Measurements from ENCODE around the gene APOBEC3F. TPM values are rescaled to one million over a fixed set of nuclear protein-coding genes. Genes with fewer than 3 reads are reported as not detected.
"Not testable (repeated sequence)": the region's sequence is repeated elsewhere in the genome, so short reads cannot be mapped to it uniquely, and the experiment has no call there.

Gene APOBEC3F
- total RNA-seq, 1 donor: 4.3 TPM

DNA sequence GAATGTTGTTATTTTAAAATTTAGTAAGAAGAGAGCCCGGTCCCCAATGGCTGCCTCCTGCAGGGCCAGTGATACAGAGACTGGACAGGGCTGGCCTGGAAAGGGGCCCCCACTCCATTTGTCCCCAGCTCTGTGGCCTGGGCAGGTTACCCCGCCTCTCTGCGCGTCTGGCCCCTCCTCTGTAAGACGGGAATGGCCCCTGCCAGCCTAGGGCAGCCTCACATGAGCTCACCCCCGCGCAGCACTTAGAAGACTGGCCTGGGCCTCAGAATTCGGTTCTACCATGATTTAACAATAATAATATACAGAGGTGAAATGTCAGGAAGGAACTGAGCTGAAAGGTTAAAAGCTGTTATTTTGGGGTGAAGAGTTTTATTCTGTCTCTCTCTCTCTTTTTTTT, 37.7 kb downstream of the APOBEC3F start:
- no peak for DNase-seq (ENCODE audit: low read depth)
- no peak overlapping the region for H3K4me3 ChIP-seq (ENCODE audit: low read depth, low read length)
- TF ChIP-seq, protein P1, sequence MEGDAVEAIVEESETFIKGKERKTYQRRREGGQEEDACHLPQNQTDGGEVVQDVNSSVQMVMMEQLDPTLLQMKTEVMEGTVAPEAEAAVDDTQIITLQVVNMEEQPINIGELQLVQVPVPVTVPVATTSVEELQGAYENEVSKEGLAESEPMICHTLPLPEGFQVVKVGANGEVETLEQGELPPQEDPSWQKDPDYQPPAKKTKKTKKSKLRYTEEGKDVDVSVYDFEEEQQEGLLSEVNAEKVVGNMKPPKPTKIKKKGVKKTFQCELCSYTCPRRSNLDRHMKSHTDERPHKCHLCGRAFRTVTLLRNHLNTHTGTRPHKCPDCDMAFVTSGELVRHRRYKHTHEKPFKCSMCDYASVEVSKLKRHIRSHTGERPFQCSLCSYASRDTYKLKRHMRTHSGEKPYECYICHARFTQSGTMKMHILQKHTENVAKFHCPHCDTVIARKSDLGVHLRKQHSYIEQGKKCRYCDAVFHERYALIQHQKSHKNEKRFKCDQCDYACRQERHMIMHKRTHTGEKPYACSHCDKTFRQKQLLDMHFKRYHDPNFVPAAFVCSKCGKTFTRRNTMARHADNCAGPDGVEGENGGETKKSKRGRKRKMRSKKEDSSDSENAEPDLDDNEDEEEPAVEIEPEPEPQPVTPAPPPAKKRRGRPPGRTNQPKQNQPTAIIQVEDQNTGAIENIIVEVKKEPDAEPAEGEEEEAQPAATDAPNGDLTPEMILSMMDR (IDR thresholded peaks at IDR 0.05; ENCODE audit: insufficient read depth, low read length): no peak

DNA sequence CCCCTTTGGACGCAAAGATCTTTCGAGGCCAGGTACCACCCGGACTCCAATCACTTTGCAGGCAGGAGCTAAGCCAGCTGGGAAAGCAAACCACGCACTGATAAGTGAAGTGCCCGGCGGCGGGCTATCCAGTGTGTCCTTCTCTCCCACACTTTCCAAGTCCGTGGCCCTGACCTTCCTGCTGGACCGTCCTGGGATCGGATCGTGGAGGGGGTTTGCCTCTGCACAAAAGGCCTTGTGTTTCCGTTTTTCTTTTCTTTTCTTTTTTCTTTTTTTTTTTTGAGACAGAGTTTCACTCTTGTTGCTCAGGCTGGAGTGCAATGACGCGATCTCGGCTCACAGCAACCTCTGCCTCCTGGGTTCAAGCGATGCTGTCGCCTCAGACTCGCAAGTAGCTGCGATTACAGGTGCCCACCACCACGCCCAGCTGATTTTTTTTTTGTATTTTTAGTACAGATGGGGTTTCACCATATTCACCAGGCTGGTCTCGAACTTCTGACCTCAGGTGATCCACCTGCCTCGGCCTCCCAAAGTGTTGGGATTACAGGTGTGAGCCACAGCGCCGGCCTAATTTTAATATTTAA, 38.5 kb downstream of the APOBEC3F start:
- DNase-seq (ENCODE audit: low read depth); H3K4me3 ChIP-seq (ENCODE audit: low read depth, low read length): not testable (repeated sequence)

DNA sequence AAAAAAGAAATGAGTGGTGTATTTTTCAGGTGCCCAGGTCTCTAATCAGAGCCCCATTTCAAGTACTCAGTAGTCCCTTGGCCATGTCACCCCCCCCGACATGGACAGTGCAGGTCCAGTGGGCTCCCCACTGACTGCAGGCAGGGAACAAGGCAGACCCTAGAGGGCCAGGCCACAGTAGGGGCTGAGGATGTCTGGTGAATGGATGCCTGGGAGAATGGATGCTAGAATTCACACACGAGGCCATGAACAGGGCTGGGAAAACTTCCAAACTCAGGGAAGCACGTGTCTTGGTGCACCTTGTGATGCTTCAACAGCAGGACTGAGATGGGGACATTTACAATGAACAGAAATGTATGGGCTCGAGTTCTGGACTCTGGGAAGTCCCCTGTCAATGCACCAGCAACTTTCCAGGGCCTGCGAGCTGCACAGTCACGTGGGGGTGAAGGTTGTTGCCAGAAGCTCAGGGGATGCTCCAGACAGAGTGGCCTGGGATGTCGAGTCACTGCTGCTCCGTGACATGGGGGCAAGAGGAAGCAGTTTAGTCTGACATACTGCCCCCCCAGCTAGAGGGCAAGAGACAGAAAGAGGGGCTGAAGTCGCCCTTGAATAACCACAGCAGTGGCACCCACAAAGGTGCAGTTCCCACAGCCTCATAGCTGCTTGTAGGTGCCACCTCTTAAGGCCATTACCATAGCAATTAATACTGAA, 39.5 kb downstream of the APOBEC3F start:
- no peak for DNase-seq (ENCODE audit: low read depth)
- TF ChIP-seq, protein P1 (IDR thresholded peaks at IDR 0.05; ENCODE audit: insufficient read depth, low read length): no peak
- H3K4me3 ChIP-seq (ENCODE audit: low read depth, low read length): no peak overlapping the region

DNA sequence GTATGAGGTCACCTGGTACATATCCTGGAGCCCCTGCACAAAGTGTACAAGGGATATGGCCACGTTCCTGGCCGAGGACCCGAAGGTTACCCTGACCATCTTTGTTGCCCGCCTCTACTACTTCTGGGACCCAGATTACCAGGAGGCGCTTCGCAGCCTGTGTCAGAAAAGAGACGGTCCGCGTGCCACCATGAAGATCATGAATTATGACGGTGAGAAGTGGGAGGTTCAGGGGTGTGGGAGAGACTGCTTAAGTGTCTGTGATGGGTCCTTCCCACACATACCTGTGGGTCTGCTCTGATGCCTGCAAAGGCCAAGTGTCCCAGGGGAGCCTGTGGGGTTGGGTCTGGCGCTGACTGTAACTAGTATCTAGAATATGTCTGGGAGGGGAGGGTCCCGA, 40.4 kb downstream of the APOBEC3F start:
- H3K4me3 ChIP-seq (ENCODE audit: low read depth, low read length): no peak overlapping the region
- TF ChIP-seq, protein P1 (IDR thresholded peaks at IDR 0.05; ENCODE audit: insufficient read depth, low read length): no peak
- no peak for DNase-seq (ENCODE audit: low read depth)

DNA sequence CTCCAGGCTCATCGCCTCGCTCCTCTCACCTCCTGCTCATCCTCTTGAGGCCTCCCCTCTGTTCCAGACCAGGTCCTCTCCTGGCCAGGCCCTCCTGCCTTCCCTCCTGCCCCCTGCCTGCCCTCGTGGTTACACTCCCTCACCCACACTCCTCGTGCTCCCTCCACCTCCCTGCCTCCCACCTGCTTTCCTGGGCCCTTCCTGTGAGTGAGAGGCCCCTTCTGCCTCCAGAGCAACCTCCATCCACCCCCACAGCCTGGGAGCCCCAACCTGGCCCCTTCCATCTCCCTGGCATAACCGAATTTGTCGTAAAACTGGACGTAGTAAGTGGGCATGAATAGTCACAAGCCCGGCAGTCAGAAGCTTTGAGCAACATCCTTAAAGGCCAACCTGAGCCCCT, 40.9 kb downstream of the APOBEC3F start:
- no peak for DNase-seq (ENCODE audit: low read depth)
- TF ChIP-seq, protein P1 (IDR thresholded peaks at IDR 0.05; ENCODE audit: insufficient read depth, low read length): no peak
- no peak overlapping the region for H3K4me3 ChIP-seq (ENCODE audit: low read depth, low read length)

DNA sequence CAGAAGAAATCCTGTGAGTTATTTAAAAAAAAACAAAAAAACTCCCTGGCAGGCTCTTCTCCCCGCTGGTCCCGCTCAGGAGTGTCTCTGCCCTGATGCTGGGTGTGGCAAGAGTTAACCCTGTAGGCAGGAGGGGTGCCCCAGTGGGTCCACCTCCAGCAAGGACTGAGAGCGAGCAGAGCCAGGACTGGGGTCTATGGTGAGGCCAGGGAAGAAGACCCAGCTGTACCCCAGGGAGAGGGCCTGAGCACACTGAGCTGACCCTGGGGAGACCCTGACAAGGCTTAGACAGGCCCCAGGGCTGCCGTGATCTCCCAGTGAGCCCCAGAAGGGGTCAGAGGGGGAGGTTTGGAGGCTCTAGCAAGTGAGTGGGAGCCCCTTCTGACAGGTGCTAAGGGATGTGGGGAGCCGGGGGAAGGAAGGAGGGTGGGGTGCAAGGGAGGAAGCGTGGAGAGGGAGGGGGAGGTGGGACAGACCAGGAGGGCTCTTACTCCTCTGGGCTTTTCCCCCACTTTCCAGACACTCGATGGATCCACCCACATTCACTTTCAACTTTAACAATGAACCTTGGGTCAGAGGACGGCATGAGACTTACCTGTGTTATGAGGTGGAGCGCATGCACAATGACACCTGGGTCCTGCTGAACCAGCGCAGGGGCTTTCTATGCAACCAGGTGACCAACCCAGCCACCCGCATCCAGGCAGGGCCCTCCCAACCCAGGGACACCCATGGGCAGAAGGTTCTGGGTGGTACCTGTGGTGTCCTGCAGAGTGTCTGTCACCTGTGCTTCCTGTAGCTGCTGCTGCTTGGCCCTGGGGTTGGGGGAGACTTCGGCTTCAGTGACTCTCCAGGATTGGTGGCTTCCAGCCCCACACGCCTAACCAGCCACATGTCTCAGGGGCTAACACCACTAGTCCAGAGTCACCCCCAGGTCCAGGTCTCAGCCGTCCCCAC, 42.8 kb downstream of the APOBEC3F start:
- TF ChIP-seq, protein P1 (IDR thresholded peaks at IDR 0.05; ENCODE audit: insufficient read depth, low read length): no peak
- no peak overlapping the region for H3K4me3 ChIP-seq (ENCODE audit: low read depth, low read length)
- DNase-seq (ENCODE audit: low read depth): no peak

DNA sequence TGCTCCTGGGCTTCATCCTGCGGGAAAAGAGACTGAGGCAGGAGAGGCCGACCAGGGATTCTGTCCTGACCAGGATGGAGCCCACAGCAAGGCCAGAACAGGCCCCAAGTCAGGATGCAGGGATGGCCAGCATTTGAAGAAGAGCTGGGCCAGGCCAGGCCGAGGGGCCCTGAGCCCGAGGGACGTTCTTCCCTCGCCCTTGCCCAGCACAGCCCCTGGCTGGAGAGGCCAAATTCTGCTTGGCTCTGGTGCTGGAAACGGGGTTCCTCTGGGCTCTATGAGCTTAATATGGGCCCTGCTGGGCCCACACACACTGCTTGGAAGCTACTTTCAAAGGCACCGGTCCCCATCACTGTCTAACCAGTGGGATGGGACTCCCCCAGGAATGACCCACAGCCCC, 44.0 kb downstream of the APOBEC3F start:
- DNase-seq (ENCODE audit: low read depth): no peak
- TF ChIP-seq, protein P1 (IDR thresholded peaks at IDR 0.05; ENCODE audit: insufficient read depth, low read length): no peak
- no peak overlapping the region for H3K4me3 ChIP-seq (ENCODE audit: low read depth, low read length)
